Liver (tissue), 9 donors: ENCODE measurements around the gene CDC6. TPM values are rescaled to one million over a fixed set of nuclear protein-coding genes. Genes with fewer than 3 reads are reported as not detected.

Experiments
- DNase-seq: peaks from one replicate; pipeline ENCODE4 v3.0.0-alpha.2; 2017; ENCODE audit warnings: low spot score
- H3K27ac ChIP-seq, 2 donors: one replicate each; pipeline ENCODE4 v1.7.0; 2013; ENCODE audit warnings: inconsistent platforms in 2 of 2, low read length in 2 of 2, control low read depth in 1 of 2, low read depth in 1 of 2, mild to moderate bottlenecking in 1 of 2
- H3K27me3 ChIP-seq, 4 donors: one replicate each; pipeline versions ENCODE4 v1.6.1 to v1.7.0; 2013; ENCODE audit warnings: low read length in 3 of 4, inconsistent platforms in 1 of 4, mild to moderate bottlenecking in 1 of 4, moderate library complexity in 1 of 4; ENCODE audit not compliant: control insufficient read depth in 4 of 4, insufficient read depth in 4 of 4
- H3K36me3 ChIP-seq, 4 donors: one replicate each; pipeline versions ENCODE4 v1.6.1 to v1.7.0; 2013; ENCODE audit warnings: low read length in 3 of 4, mild to moderate bottlenecking in 3 of 4, low read depth in 1 of 4, moderate library complexity in 1 of 4; ENCODE audit not compliant: control insufficient read depth in 4 of 4, insufficient read depth in 3 of 4
- H3K4me1 ChIP-seq, 4 donors: one replicate each; pipeline versions ENCODE4 v1.6.1 to v1.7.0; 2013; ENCODE audit warnings: low read length in 3 of 4, mild to moderate bottlenecking in 3 of 4, moderate library complexity in 1 of 4; ENCODE audit not compliant: control insufficient read depth in 4 of 4, insufficient read depth in 4 of 4
- H3K4me3 ChIP-seq, 3 donors: one replicate each; pipeline versions ENCODE4 v1.6.1 to v1.7.0; 2013; ENCODE audit warnings: low read length in 3 of 3, control low read depth in 1 of 3, low read depth in 1 of 3, mild to moderate bottlenecking in 1 of 3
- H3K9ac ChIP-seq, 2 donors: one replicate each; pipeline ENCODE4 v1.7.0; 2013; ENCODE audit warnings: low read length in 2 of 2, mild to moderate bottlenecking in 2 of 2, moderate library complexity in 2 of 2, control low read depth in 1 of 2, low read depth in 1 of 2
- H3K9me3 ChIP-seq, 4 donors: one replicate each; pipeline versions ENCODE4 v1.6.1 to v1.7.0; 2013; ENCODE audit warnings: low read length in 3 of 4; ENCODE audit not compliant: control insufficient read depth in 4 of 4
- ATF3 ChIP-seq: IDR thresholded peaks from 2 replicates; pipeline ENCODE4 v1.6.1; 2016; ENCODE audit warnings: antibody characterized with exemption
- CTCF ChIP-seq: fragments of 150-350 bp; IDR thresholded peaks from 2 replicates; pipeline ENCODE4 v1.5.1; 2017; ENCODE audit warnings: improper control_type of control experiment, low read depth, low read length; ENCODE audit not compliant: missing input control
- EGR1 ChIP-seq, 2 donors: IDR thresholded peaks; 2 replicates each; pipeline ENCODE4 v1.6.1; 2016 to 2018; ENCODE audit warnings: antibody characterized with exemption in 2 of 2, low read depth in 2 of 2
- FOXA1 ChIP-seq: IDR thresholded peaks from 2 replicates; pipeline ENCODE4 v1.6.1; 2016; ENCODE audit warnings: antibody characterized with exemption
- FOXA2 ChIP-seq: IDR thresholded peaks from 2 replicates; pipeline ENCODE4 v1.6.1; 2016; ENCODE audit warnings: antibody characterized with exemption
- GABPA ChIP-seq, 2 donors: IDR thresholded peaks in 1 of 2; conservative IDR thresholded peaks in 1 of 2; 2 replicates each; pipeline ENCODE4 v1.6.1; 2016; ENCODE audit warnings: antibody characterized with exemption in 2 of 2, mild to moderate bottlenecking in 1 of 2, moderate library complexity in 1 of 2
- HNF4A ChIP-seq, 2 donors: conservative IDR thresholded peaks; 2 replicates each; pipeline ENCODE4 v1.6.1; 2016; ENCODE audit warnings: antibody characterized with exemption in 2 of 2, mild to moderate bottlenecking in 2 of 2
- HNF4G ChIP-seq: IDR thresholded peaks from 2 replicates; pipeline ENCODE4 v1.6.1; 2016; ENCODE audit warnings: antibody characterized with exemption
- JUND ChIP-seq, 2 donors: IDR thresholded peaks; 2 replicates each; pipeline ENCODE4 v1.6.1; 2016; ENCODE audit warnings: antibody characterized with exemption in 2 of 2
- MAX ChIP-seq: IDR thresholded peaks from 2 replicates; pipeline ENCODE4 v1.6.1; 2016; ENCODE audit warnings: antibody characterized with exemption
- NR2F2 ChIP-seq: IDR thresholded peaks from 2 replicates; pipeline ENCODE4 v1.6.1; 2016; ENCODE audit warnings: antibody characterized with exemption
- RAD21 ChIP-seq, 2 donors: IDR thresholded peaks; 2 replicates each; pipeline ENCODE4 v1.6.1; 2016; ENCODE audit warnings: antibody characterized with exemption in 2 of 2, mild to moderate bottlenecking in 2 of 2
- REST ChIP-seq: IDR thresholded peaks from 2 replicates; pipeline ENCODE4 v1.6.1; 2016; ENCODE audit warnings: antibody characterized with exemption, mild to moderate bottlenecking
- RXRA ChIP-seq, 2 donors: IDR thresholded peaks; 2 replicates each; pipeline ENCODE4 v1.6.1; 2017 to 2018; ENCODE audit warnings: antibody characterized with exemption in 2 of 2, mild to moderate bottlenecking in 1 of 2
- SP1 ChIP-seq: IDR thresholded peaks from 2 replicates; pipeline ENCODE4 v1.6.1; 2018; ENCODE audit warnings: antibody characterized with exemption, mild to moderate bottlenecking
- TAF1 ChIP-seq: conservative IDR thresholded peaks from 2 replicates; pipeline ENCODE4 v1.6.1; 2016; ENCODE audit warnings: antibody characterized with exemption, mild to moderate bottlenecking
- YY1 ChIP-seq: IDR thresholded peaks from 2 replicates; pipeline ENCODE4 v1.6.1; 2016; ENCODE audit warnings: antibody characterized with exemption, mild to moderate bottlenecking
- ZBTB33 ChIP-seq: IDR thresholded peaks from 2 replicates; pipeline ENCODE4 v1.6.1; 2016; ENCODE audit warnings: antibody characterized with exemption
- WGBS: extraction: QIAGEN DNeasy Blood & Tissue Kit; methylation state at CpG from one replicate; pipeline ENCODE4 v1.1.7; 2013; 5-methylcytosine and 5-hydroxymethylcytosine counted together
- polyA plus RNA-seq, 2 donors: library from polyadenylated mRNA; stranded (reverse) in 1 of 2; unstranded in 1 of 2; fragments of 200-250 nt in 1 of 2; fragments of >200 nt in 1 of 2; fragmentation: Nextera tagmentation in 1 of 2; extraction: Ambion mirVana in 1 of 2; gene quantifications; one replicate each; pipeline versions ENCODE4 v1.2.1 to v1.2.3, GENCODE V29; 2013 to 2015
- total RNA-seq, 2 donors: library from RNA; depleted of rRNA; stranded (reverse); fragments of >200 nt; gene quantifications; one replicate each; pipeline ENCODE4 v1.2.3, GENCODE V29; 2014
- donor health status: healthy.
- donor health status: healthy.
- donor health status: healthy.
- donor health status: healthy.
- donor health status: healthy.

Gene CDC6
- total and polyA plus RNA-seq, 4 donors, result 0.54 to 16.5 (median 2.5) TPM

- no peak for TF ChIP-seq REST
Observed at GRCh38 chr17:40338058-40338457, 50.4 kb downstream of the CDC6 start (continued).

- 66% methylated on average over 13 of the region's 13 CpGs for WGBS
- TF ChIP-seq FOXA2, result no peak
- TF ChIP-seq YY1, result no peak
- peak in 1 of 2 donors; percentile 41 for TF ChIP-seq RXRA (IDR thresholded peaks at IDR 0.05)
- TF ChIP-seq ZBTB33, result no peak
- no peak for TF ChIP-seq GABPA (IDR thresholded peaks at IDR 0.05 in 1 of 2, conservative IDR thresholded peaks at IDR 0.05 in 1 of 2)
- no peak for TF ChIP-seq HNF4A (conservative IDR thresholded peaks at IDR 0.05)
- TF ChIP-seq ATF3, result no peak
- peak; percentile 21 for TF ChIP-seq SP1
- no peak for TF ChIP-seq EGR1 (IDR thresholded peaks at IDR 0.05; ENCODE audit: low read depth in 2 of 2)
- no peak for TF ChIP-seq JUND (IDR thresholded peaks at IDR 0.05)
- TF ChIP-seq MAX, result no peak
- TF ChIP-seq FOXA1, result no peak
- no peak for TF ChIP-seq CTCF
- TF ChIP-seq RAD21 (IDR thresholded peaks at IDR 0.05), result no peak
- TF ChIP-seq NR2F2, result peak; percentile 92
- no peak for TF ChIP-seq TAF1
- TF ChIP-seq HNF4G, result no peak
- TF ChIP-seq REST, result no peak
- no peak for DNase-seq
- Histone ChIP-seq H3K4me1 (peaks cover 18 to 72% (median 43%) of the 10 kb centered on the region in 4 donors), H3K36me3 (no peaks in the 10 kb centered on the region), H3K9ac (no peak overlapping the region), H3K27ac (peak overlapping the region; percentile 1 to 99), H3K4me3 (no peak overlapping the region), H3K27me3 (no peaks in the 10 kb centered on the region), H3K9me3 (no peaks in the 10 kb centered on the region)
Observed at GRCh38 chr17:40338941-40339649, 51.4 kb downstream of the CDC6 start.
